GM23338 (cell line): ENCODE results near the gene CD48. TPM values are rescaled to one million over a fixed set of nuclear protein-coding genes. Genes with fewer than 3 reads are reported as not detected.

Source experiments
- ATAC-seq: fragments of 200-7000 bp; cut with Tn5 transposase; 3 replicates; pipeline ENCODE4 v1.9.1; 2020
- DNase-seq: peaks from one replicate; pipeline ENCODE4 v3.0.0-alpha.2; 2015; ENCODE audit warnings: low spot score
- H2AFZ ChIP-seq: fragments of 200-600 bp; sonication (generic); 2 replicates; pipeline ENCODE4 v1.8.0; 2016; ENCODE audit warnings: antibody characterized with exemption, mild to moderate bottlenecking, moderate library complexity
- H3F3A ChIP-seq: fragments of 200-600 bp; sonication (generic); replicated peaks from 2 replicates; pipeline ENCODE4 v1.8.0; 2017; ENCODE audit warnings: antibody characterized with exemption, mixed run types, low read depth
- H3K27ac ChIP-seq: fragments of 200-600 bp; sonication (generic); 2 replicates; pipeline ENCODE4 v1.6.1; 2016; ENCODE audit warnings: low read depth
- H3K27me3 ChIP-seq: fragments of 200-600 bp; sonication (generic); 2 replicates; pipeline ENCODE4 v1.8.0; 2016; ENCODE audit warnings: mild to moderate bottlenecking, mixed run types, moderate library complexity; ENCODE audit not compliant: insufficient read depth
- H3K36me3 ChIP-seq: fragments of 200-600 bp; sonication (generic); 2 replicates; pipeline ENCODE4 v1.8.0; 2016; ENCODE audit warnings: mild to moderate bottlenecking; ENCODE audit not compliant: insufficient read depth
- H3K4me1 ChIP-seq: fragments of 200-600 bp; sonication (generic); 2 replicates; pipeline ENCODE4 v1.8.0; 2016; ENCODE audit warnings: mild to moderate bottlenecking, moderate library complexity; ENCODE audit not compliant: insufficient read depth
- H3K4me2 ChIP-seq: fragments of 200-600 bp; sonication (generic); 2 replicates; pipeline ENCODE4 v1.7.1; 2017; ENCODE audit warnings: mixed run types
- H3K4me3 ChIP-seq: fragments of 200-600 bp; sonication (generic); 2 replicates; pipeline ENCODE4 v1.6.1; 2016; ENCODE audit warnings: mixed run types
- H3K79me2 ChIP-seq: fragments of 200-600 bp; sonication (generic); replicated peaks from 2 replicates; pipeline ENCODE4 v1.8.0; 2017; ENCODE audit warnings: mild to moderate bottlenecking; ENCODE audit not compliant: insufficient read depth
- H3K9me2 ChIP-seq: fragments of 200-600 bp; sonication (generic); 2 replicates; pipeline ENCODE4 v1.8.0; 2017; ENCODE audit not compliant: insufficient read depth
- H4K20me1 ChIP-seq: fragments of 200-600 bp; sonication (generic); replicated peaks from 2 replicates; pipeline ENCODE4 v1.8.0; 2017; ENCODE audit warnings: mild to moderate bottlenecking; ENCODE audit not compliant: insufficient read depth
- H3K27ac Mint-ChIP-seq: 2 replicates; pipeline ENCODE4 v1.8.0; 2020; ENCODE audit warnings: inconsistent platforms, mild to moderate bottlenecking, moderate library complexity, mixed read lengths
- H3K27me3 Mint-ChIP-seq: 3 replicates; pipeline ENCODE4 v1.8.0; 2022; ENCODE audit warnings: low read depth, mild to moderate bottlenecking, moderate library complexity, mixed read lengths, inconsistent platforms; ENCODE audit not compliant: insufficient read depth, poor library complexity
- H3K36me3 Mint-ChIP-seq: 3 replicates; pipeline ENCODE4 v1.8.0; 2021; ENCODE audit warnings: low read depth, mild to moderate bottlenecking, inconsistent platforms, moderate library complexity, mixed read lengths
- H3K4me1 Mint-ChIP-seq: 3 replicates; pipeline ENCODE4 v1.8.0; 2020; ENCODE audit warnings: mild to moderate bottlenecking, inconsistent platforms, mixed read lengths
- H3K4me3 Mint-ChIP-seq: 3 replicates; pipeline ENCODE4 v1.8.0; 2021; ENCODE audit warnings: moderate library complexity, mild to moderate bottlenecking, inconsistent platforms, mixed read lengths
- H3K9me3 Mint-ChIP-seq: 3 replicates; pipeline ENCODE4 v1.8.0; 2020; ENCODE audit warnings: moderate library complexity, mild to moderate bottlenecking, inconsistent platforms, mixed read lengths
- CREB1 ChIP-seq: fragments of 250-450 bp; sonication (Bioruptor Pico); IDR thresholded peaks from 2 replicates; pipeline ENCODE4 v1.5.0; 2020; ENCODE audit warnings: low read depth, mild to moderate bottlenecking, moderate library complexity
- CTCF ChIP-seq, 2 experiments: fragments of 200-600 bp in 1 of 2; sonication (generic) in 1 of 2; conservative IDR thresholded peaks; 2 replicates each; pipeline versions ENCODE4 v1.5.1 to v1.6.1; 2016 to 2017; ENCODE audit warnings: antibody characterized with exemption in 2 of 2, low read depth in 2 of 2, mild to moderate bottlenecking in 2 of 2, moderate library complexity in 1 of 2
- ETS1 ChIP-seq: IDR thresholded peaks from 2 replicates; pipeline ENCODE4 v1.6.1; 2016; ENCODE audit warnings: antibody characterized with exemption
- EZH2 ChIP-seq: fragments of 200-600 bp; sonication (generic); IDR thresholded peaks from one replicate; pipeline ENCODE4 v1.8.0; 2017; ENCODE audit warnings: antibody characterized with exemption, mild to moderate bottlenecking, low read depth; ENCODE audit not compliant: unreplicated experiment
- EZH2phosphoT487 ChIP-seq: fragments of 200-600 bp; sonication (generic); IDR thresholded peaks from one replicate; pipeline ENCODE4 v1.8.1; 2018; ENCODE audit warnings: antibody characterized with exemption; ENCODE audit not compliant: unreplicated experiment
- JUNB ChIP-seq: IDR thresholded peaks from one replicate; pipeline ENCODE4 v1.6.1; 2016; ENCODE audit warnings: antibody characterized with exemption; ENCODE audit not compliant: unreplicated experiment
- NANOG ChIP-seq: IDR thresholded peaks from 2 replicates; pipeline ENCODE4 v1.6.1; 2016; ENCODE audit warnings: antibody characterized with exemption, borderline replicate concordance
- POLR2AphosphoS5 ChIP-seq: IDR thresholded peaks from 2 replicates; pipeline ENCODE4 v1.6.1; 2016; ENCODE audit warnings: antibody characterized with exemption, low read depth
- REST ChIP-seq: IDR thresholded peaks from one replicate; pipeline ENCODE4 v1.6.1; 2018; ENCODE audit warnings: antibody characterized with exemption; ENCODE audit not compliant: unreplicated experiment
- STAT1 ChIP-seq: IDR thresholded peaks from one replicate; pipeline ENCODE4 v1.6.1; 2016; ENCODE audit warnings: antibody characterized with exemption; ENCODE audit not compliant: unreplicated experiment
- ZNF114 ChIP-seq: fragments of 250-450 bp; sonication (Bioruptor Pico); IDR thresholded peaks from 2 replicates; pipeline ENCODE4 v1.5.0; 2020; ENCODE audit warnings: mild to moderate bottlenecking, moderate library complexity
- ZNF331 ChIP-seq: fragments of 250-450 bp; sonication (Bioruptor Pico); IDR thresholded peaks from 2 replicates; pipeline ENCODE4 v1.5.0; 2020; ENCODE audit warnings: low read depth, mild to moderate bottlenecking, moderate library complexity
- ZNF462 ChIP-seq: fragments of 250-450 bp; sonication (Bioruptor Pico); IDR thresholded peaks from 2 replicates; pipeline ENCODE4 v1.5.0; 2020; ENCODE audit warnings: mild to moderate bottlenecking, moderate library complexity
- polyA plus RNA-seq: library from polyadenylated mRNA; unstranded; fragments of >200 nt; fragmentation: Nextera tagmentation; extraction: Ambion mirVana; gene quantifications from 2 replicates; pipeline ENCODE4 v1.2.1, GENCODE V29; 2016
- total RNA-seq: library from RNA; depleted of rRNA; stranded (reverse); fragments of >200 nt; shearing (Covaris generic); gene quantifications from 2 replicates; pipeline ENCODE4 v1.2.3, GENCODE V29; 2014

The CD48 gene
- total and polyA plus RNA-seq, 2 experiments from 2014 or later: 0.34 to 0.45 TPM

- H3K4me1 Mint-ChIP-seq: peaks cover 9% of the 10 kb centered on the region
- H3K27me3 ChIP-seq: no peaks in the 10 kb centered on the region
- no peaks in the 10 kb centered on the region for H3K79me2 ChIP-seq
- no peak overlapping the region for H3K4me2 ChIP-seq
- H2AFZ ChIP-seq: peak overlapping the region; percentile 28; the same call in 1 of the 2 replicates
- H3K27me3 Mint-ChIP-seq: peaks cover 7% of the 10 kb centered on the region
- peaks cover 14% of the 10 kb centered on the region; the same call in 2 of the 3 replicates for H3K9me3 Mint-ChIP-seq
- no peak overlapping the region for H3K4me3 Mint-ChIP-seq
- peaks cover 17% of the 10 kb centered on the region; the same call in 2 of the 3 replicates for H3K36me3 Mint-ChIP-seq
- ATAC-seq: no peak
- no peaks in the 10 kb centered on the region for H3K36me3 ChIP-seq
- no peaks in the 10 kb centered on the region for H4K20me1 ChIP-seq
- H3F3A ChIP-seq: no peaks in the 10 kb centered on the region
- TF ChIP-seq EZH2 (no peak), JUNB (no peak), ETS1 (no peak), REST (no peak), ZNF114 (CRISPR knock-in tag) (no peak), STAT1 (no peak), ZNF462 (CRISPR knock-in tag) (no peak), POLR2AphosphoS5 (no peak), CTCF (conservative IDR thresholded peaks at IDR 0.05; ENCODE audit: low read depth in 2 of 2) (no peak), ZNF331 (CRISPR knock-in tag) (no peak), CREB1 (CRISPR knock-in tag) (no peak), NANOG (no peak), EZH2phosphoT487 (no peak)
- H3K4me3 ChIP-seq: no peak overlapping the region
- DNase-seq: no peak
- H3K9me2 ChIP-seq: no peaks in the 10 kb centered on the region
- no peak overlapping the region for H3K27ac Mint-ChIP-seq
- no peak overlapping the region for H3K27ac ChIP-seq
- no peaks in the 10 kb centered on the region for H3K4me1 ChIP-seq
Observed at GRCh38 chr1:160682983-160683865, 28.4 kb downstream of the CD48 start.
